ENCODE data around the gene SEPTIN10.

SEPTIN10 gene

DNA sequence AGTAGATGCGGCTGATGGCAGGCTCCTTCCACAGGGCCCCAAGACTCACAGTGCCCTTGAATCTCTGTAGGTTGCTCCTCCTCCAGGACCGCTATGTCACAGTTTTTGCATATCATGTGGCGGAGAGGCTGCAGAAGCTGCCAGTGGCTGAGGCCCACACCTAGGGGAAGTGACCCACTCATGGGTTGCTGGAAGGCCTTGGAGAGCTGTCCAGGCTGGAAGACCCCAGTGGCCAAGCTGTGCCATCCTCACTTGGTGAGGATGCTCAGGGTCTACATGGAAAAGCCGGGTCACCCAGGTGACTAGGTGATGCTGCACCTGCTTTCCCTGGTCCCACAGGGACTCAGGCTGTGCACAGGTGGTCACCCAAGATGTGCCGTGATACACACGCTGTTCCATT is 90.6 kb downstream of the SEPTIN10 start:
- DNase-seq (ENCODE audit: low read depth) = no peak

DNA sequence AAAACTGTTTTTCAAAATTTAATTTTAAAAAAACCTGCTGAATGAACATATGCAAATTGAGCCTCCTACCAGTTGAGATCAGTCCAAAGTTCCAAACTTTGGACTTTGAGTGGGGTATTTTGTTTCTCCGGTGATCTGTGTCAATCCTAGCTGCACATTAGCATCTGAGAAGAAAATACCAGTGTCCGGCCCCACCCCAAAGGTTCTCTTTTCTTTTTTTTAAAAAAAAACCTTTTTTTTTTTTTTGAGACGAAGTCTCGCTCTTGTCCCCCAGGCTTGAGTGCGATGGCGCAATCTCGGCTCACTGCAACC is 91.7 kb downstream of the SEPTIN10 start:
- DNase-seq (ENCODE audit: low read depth) = no peak

DNA sequence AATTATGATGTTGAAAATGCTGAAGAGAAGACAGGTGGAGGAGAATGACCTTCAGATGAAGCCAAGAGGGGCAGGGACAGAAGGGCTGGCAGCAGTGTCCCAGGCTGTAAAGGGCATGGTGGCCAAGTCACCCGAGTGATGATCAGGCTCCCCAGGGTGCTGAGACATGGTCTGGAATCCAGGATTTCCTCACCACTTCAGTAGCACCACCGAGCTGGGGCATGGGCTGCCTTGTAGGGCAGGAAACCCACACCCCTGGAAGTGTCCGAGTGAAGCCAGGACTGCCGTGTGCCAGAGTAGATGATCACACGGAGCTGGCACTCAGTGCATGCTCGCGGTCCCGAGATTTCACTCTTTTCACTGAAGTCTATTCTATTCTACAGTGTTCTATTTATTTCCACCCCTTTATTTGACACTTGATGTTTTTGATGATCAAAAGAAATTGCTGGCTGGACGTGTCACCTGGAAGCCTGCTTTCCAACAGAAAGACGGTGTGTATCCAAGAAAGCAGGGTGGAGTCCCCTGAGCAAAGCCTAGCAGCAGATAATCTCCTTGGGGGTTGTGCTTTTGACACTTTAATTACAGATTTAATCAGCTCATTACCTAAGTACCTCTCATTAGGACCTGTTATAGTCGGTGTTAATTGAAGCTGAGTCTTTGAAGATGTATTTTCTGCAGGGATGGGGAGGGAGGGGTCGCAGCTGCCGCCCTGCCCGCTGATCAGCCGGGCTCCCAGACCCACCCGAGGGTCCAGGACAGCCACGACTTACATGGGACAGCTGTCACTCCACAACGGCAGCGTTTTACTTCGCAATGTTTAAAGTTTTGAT is 92.3 kb downstream of the SEPTIN10 start:
- DNase-seq (ENCODE audit: low read depth) = no peak

DNA sequence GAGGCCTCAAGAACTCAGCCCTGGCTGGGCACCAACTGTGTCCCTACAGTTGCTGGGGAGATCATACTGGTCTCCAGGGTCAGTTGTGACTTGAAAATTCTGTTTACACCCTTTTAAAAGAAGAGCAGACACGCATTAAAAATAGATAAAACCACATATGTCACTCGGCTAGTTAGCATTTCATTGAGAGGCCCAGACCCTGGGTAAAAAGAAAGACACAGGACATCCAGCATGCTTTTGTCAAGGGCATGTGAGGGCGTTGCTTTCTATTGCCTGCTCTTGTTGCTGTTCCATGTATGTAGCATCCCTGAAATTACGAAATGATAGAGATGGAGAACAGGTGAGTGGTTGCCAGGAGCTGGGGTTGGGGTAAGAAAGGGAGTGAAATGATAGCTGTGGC is 94.3 kb downstream of the SEPTIN10 start:
- DNase-seq (ENCODE audit: low read depth) = no peak

DNA sequence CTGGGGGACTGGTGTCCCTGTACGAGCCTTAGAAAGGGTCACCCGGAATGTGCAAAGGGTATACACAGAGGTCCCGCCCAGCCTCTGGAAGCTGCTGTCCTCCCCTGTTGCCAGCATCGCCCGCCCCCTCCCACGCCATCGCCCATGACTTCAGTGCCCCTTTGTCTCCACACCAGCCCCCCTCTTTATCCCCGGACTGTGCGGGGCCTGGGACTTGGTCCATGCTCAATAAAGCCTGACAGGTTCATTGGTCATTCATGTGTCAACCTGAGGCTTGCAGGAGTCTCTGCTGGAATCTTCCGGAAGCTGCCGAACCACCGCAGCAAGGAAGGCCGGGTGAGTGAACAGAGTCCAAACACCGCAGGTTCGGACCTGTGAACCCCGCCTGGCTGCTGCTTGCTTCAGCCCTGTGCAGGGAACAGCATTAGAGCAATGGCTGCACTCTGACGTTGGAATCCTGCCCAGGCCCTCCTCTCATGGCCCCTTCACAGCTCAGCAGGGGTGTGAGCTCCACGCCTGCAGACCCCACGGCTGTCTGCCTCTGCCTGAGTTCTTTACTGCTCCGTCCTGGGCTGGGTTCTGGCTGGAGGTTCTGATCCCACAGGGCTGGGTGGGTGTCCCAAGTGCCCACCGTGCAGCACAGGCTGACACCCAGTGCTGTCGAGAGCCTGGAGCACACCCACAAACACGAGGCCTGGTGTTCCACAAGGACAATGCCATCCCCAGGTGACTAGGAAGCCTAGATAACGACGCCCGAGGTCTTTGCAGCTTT is 96.5 kb downstream of the SEPTIN10 start:
- no peak for DNase-seq (ENCODE audit: low read depth)

DNA sequence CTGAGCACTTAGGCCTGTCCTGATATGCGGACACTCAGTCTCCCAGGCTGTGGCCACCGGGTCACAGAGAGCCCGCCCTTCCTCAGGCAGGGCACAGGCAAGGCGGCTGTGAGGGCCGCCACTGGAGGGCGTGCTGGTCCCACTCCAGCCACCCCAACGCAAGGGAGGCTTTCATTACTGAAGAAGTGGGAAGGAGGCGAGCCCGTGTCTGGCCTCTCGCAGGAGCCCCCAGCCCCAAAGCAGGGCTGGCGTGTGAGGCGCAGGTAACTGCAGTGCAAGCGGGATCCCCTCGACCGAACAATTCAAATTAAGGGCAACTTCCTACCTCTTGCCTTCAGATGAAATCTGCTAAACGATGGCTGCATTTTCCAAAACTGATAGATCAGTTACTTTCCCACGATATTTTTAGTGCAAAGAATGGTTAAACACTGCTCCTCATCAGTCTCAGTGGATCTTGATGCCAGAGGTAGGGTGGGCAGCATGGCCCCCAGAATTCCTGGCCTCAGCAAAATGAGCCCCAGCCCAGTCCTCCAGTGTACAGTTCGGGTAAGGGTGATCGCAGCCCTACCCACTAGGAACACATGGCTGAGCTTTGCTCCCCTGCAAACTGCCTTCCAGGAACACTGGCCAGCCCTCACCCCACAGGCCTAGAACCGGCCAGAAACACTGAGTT is 97.2 kb downstream of the SEPTIN10 start:
- no peak for DNase-seq (ENCODE audit: low read depth)

DNA sequence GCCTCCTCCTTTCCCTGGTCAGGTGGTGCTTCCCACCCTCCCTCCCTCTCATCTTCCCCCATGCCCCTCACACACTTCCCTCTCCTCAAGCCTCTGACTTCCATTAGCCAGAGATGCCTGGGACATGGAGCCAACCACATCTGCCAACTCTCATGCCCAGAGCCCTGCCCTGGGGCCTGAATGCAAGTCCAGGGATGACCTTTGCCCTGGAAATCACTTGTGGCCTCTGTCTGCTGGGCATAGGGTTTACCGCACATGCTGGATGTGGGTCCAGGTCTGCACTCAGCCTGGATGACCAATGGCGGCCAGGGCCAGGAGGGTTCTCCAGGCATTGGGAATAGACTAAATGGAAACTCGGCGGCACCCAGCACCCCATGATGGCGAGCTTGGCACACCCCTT is 98.9 kb downstream of the SEPTIN10 start:
- no peak for DNase-seq (ENCODE audit: low read depth)

DNA sequence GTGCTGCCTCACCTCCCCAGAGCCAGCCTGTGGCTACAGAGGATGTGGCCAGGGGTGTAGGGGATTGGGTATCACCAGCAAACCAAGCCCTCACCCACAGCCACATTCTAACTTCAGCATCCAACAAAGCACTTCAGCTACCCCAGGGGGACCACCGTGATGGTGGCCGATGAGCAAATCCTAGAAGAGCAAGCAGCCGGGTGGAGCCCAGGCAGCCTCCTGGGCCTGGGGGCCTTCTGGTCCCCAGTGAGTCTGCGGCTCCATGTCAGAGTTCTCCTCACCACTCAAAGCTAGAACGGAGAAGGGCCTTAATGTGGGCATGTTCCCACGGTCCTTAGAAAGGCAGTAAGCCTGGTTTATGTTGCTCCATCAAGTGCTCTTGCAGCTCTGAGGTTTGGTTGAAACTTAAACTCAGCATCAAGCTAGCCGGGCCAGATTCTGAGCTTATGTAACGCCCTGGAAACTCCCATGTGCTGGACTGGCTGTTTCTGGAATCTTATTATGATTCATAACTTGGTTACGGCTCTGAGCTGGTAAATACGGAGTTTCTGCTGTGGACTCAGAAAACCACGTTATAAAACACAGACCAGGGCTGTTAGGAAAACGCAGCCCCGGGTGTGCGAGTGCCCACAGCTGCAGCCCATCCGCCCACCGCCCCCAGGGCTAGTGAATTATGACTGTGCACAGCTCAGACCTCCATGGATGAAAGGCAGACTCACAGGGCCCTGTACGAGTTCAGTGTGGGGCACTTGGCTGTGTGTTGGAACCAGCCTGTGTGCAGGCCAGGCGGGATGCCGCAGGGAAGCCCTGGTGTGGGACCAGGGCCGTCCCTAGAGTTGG is 99.8 kb downstream of the SEPTIN10 start:
- no peak for DNase-seq (ENCODE audit: low read depth)

DNA sequence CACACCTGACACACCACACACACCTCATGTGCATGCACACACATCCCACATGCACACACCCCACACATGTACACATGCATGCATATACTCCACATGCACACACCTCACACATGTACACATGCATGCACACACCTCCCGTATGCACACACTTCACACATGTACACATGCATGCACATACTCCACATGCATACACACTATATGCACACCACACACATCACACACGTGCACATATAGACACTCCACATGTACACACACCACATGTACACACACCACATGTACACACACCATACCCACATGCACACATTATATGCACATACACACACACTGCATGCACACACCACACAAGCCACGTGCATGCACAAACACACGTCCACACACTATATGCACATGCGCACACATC is 100.5 kb downstream of the SEPTIN10 start:
- no peak for DNase-seq (ENCODE audit: low read depth)

DNA sequence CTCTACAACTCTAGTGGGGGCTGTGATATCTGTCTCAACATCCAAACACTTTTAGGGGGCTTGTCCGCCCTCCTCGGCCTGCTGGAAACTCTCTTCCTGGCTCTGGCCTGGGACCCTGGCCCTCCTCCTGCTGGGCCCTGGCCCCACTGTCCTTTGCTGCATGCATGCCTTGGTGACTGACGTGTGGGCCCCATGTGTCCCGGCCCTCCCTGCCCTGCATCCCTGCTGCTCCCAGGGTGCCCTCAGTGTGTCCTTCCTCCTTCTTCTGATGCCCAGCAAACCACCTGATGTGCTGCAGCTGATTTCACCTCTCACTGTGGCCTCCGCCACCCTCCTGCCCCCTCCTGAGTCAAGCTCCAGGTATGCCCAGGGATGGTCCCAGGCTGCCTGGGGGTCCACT is 101.7 kb downstream of the SEPTIN10 start:
- no peak for DNase-seq (ENCODE audit: low read depth)

DNA sequence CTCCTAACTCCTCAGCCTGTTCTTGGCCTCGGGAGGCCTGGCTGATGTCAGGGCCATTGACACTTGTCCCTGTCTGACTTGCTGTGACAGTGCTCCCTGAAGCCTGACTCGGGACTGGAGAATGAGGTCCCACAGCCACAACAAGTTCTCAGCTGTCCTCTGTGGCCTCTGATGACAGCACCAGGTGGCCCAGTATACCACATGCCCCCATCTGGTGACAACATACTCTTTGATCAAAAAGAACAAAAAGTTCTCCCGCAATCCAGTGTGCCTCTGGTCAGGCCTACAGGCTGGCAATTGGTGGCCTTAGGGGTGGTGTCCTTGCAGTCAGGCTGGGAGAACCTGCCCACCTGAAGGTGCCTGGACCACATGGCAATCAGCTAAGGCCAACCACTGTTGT is 102.6 kb downstream of the SEPTIN10 start:
- no peak for DNase-seq (ENCODE audit: low read depth)

DNA sequence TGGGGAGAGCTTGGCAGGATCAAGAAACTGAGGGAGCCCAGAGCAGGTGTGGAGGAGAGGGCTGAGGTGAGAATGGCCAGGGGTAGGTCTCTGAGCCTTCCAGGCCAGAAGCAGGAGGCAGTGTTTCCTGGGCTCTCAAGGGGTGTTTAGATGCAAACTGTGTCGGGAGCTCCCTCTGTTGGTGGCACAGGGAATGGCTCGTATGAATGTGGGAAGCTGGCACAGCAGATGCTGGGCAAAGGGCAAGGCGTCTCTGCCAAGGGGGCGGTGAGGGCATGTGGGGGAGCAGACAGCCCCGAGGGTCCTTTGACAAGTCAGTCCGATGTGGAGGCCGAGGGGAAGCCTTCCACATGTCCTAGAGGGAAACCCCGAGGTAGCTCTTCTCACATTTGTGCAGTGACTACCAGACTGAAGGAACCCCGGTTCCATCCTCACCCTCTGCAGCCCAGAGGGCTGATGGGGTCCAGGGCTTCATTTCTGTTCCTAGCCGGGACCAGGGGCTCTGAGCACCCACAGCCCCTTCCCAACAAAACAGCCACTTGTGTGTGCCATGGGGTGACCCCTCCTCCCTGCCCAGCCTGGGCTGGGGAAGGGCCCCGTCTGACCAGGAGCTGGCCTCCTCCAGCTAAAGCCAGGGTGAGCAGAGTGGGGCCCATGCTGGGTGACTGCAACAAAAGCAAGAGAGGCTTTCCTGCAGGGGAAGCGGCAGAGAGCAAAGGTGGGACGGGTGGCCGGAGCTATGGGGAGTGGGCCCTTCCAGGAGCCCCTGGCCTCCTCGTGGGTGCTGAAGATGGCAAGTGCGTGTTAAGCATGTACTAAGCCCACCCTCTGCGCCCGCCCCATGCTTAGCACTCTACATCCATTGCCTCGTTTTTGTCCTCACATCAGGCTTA is 103.4 kb downstream of the SEPTIN10 start:
- peak; percentile 53 for DNase-seq (ENCODE audit: low read depth)

DNA sequence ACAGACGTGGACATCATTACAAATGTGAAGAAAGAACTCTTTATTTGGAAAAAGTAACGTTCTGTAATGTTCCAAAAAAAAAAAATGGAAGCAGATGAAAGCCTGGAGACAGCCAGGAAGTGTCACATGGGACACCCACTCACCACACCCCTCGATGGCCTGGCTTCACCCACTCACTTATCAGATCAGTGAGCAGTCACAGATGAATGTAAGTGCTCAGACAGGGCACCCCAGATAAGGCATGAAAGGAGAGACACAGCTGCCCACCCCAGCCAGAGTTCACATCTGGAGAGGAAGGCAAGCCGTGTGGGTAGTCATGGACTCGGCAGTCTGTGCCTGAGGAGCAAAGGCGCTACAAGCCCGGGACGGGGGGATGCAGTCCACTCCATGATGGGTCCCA is 105.2 kb downstream of the SEPTIN10 start:
- DNase-seq (ENCODE audit: low read depth) = no peak

DNA sequence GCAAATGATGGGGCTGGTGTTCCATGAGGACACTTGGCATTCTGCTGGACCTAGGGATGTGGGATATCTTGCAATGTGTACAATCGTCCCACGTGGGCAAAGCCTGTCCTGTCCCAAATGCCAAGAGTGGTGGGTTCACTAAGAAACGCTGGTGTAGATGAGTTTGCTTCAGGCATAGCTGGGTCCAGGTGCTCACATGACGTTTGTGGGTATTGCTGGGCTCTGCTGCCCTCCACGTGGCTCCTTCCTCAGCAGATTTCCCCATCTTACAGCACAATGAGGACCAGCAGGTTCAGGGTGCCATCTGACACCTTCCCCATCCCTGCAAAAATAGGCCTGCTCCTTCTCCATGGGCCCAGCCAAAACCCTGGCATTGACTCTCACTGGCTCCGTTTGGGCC is 105.9 kb downstream of the SEPTIN10 start:
- no peak for DNase-seq (ENCODE audit: low read depth)

DNA sequence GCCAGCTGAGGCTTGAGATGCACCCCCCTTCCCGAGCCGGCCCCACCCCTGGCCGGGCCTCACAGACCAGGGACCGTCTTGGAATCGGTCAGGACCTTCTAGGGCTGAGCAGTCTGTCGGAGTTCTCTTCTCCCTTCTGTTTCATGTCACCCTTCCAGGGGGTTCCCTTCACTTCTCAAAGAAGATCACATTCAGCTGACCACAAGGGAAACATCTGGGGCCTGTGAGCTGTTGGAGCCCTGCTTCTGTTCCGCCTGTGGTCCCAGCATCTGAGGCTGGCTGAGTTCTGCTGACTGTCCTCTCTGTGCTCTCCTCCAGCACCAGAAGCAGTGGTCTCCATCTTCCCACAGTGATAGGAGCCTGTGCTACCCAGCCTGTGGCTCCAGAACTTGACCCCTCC is 106.5 kb downstream of the SEPTIN10 start:
- DNase-seq (ENCODE audit: low read depth) = no peak

DNA sequence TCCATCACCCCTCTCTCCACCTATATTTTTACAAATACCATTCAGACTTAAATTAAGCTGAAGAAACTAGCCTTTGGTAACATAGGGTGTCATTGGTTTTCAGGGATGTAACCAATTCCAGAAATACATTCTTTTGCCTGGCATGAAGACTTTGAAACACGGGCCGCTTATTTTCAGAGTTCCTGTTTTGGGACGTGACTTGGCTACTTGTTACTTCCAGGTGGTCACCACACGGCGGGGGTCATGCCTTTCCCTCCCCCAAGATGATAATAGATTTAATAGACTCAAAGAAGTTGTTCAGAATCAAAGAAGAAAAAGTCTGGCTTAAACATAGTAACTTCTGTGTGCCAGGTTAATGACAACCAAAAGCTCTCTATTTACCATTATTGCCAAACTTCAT is 110.6 kb downstream of the SEPTIN10 start:
- DNase-seq (ENCODE audit: low read depth) = no peak

DNA sequence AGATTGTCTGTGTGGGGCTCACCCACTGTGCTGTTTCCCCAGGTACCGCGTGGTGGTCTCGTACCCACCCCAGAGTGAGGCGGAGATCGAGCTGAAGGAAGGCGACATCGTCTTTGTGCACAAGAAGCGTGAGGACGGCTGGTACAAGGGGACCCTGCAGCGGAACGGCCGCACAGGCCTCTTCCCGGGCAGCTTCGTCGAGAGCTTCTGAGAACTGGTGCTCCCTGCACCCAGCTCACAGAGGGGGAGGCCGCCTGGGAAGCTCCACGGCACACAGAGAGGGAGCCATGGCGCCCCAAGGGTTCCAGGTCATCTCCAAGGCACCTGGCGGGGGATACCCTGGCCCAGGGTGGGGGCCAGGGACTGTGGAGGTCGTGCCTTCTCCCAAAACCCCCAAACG is 112.3 kb downstream of the SEPTIN10 start:
- no peak for DNase-seq (ENCODE audit: low read depth)

DNA sequence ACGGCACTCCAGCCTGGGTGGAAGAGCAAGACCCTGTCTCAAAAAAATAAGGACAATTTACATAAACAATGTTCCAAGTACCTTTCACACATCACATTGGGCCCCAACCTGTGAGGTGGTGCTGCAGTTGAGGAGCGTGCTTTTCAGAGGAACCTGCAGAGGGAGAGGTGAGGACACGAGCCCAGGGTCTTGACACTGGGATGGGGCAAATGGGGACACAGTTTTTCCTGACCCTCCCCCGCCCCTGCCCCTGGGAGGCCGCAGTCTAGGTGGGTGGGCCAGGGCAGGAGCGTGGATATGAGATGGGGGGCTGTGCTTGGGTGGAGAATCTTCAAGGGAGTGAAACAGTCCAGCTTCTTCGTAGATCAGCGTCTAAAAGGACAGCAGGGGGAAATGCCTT is 112.9 kb downstream of the SEPTIN10 start:
- DNase-seq (ENCODE audit: low read depth) = no peak

DNA sequence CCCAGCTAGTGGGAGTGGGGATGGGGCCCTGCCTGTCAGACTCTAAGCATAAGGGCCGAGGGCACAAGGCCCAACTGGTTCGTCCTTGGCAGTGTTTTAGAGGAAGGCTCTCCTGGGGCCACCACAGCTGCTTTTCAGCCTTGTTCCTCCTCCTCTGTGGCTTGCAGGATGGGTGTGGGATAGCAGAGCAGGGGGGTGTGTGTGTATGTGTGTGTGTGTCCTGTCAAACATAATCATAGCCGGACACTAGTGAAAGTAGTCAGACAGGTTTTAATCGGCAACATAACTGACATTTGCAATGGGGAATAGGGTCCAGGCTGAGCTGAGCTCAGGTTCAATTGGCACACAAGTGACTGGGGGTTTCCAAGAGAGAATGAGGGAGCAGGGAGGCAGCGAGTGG is 114.2 kb downstream of the SEPTIN10 start:
- no peak for DNase-seq (ENCODE audit: low read depth)

DNA sequence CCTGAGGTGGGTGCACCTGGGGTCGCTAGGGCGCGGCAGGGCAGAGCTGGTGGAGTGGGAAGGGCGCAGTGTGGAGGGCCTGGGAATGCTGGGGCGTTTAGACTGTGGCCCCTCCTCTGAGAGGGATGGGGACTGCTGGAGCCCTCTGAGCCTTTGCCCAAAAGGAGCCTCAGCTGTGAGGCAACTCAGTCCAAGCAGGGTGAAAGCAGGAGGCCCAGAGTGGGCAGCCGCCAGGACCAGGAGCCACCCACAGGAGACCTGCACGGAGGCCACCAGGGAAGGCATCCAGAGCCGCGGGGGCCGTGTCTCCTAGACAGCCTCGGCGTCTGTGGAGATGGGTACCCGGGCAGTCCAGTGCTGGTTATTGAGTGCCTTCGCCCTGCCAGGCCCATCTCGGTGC is 114.9 kb downstream of the SEPTIN10 start:
- DNase-seq (ENCODE audit: low read depth) = no peak
